HFFc6 (cell line): ENCODE results near the gene CDH13. TPM values are rescaled to one million over a fixed set of nuclear protein-coding genes. Genes with fewer than 3 reads are reported as not detected.

Source experiments
- DNase-seq: peaks from one replicate; pipeline ENCODE4 v3.0.0-alpha.2; 2018
- H3K27ac Mint-ChIP-seq: 2 replicates; pipeline ENCODE4 v1.8.0; 2020; ENCODE audit warnings: mild to moderate bottlenecking, mixed read lengths
- H3K27me3 Mint-ChIP-seq: 2 replicates; pipeline ENCODE4 v1.8.0; 2021; ENCODE audit warnings: mild to moderate bottlenecking, moderate library complexity, mixed read lengths; ENCODE audit not compliant: insufficient read depth
- H3K36me3 Mint-ChIP-seq: 2 replicates; pipeline ENCODE4 v1.8.0; 2021; ENCODE audit warnings: low read depth, mixed read lengths
- H3K4me1 Mint-ChIP-seq: 2 replicates; pipeline ENCODE4 v1.8.0; 2020; ENCODE audit warnings: low read depth, mixed read lengths
- H3K4me3 Mint-ChIP-seq: 2 replicates; pipeline ENCODE4 v1.8.0; 2020; ENCODE audit warnings: mild to moderate bottlenecking, moderate library complexity, mixed read lengths
- H3K9me3 Mint-ChIP-seq: 2 replicates; pipeline ENCODE4 v1.8.0; 2020; ENCODE audit warnings: mild to moderate bottlenecking, mixed read lengths
- CTCF ChIP-seq: fragments of 200-600 bp; sonication (generic); IDR thresholded peaks from 2 replicates; pipeline ENCODE4 v1.5.0; 2021; ENCODE audit warnings: antibody characterized with exemption, mild to moderate bottlenecking
- total RNA-seq, 6 experiments: library from RNA; stranded (reverse); fragmentation: NEBNext Ultra II Directional; extraction: Animal tissue kit (Norgen Biotek cat#: 25700); gene quantifications; 2 replicates in 1 of 6; 3 replicates in 5 of 6; pipeline ENCODE4 v1.2.3, GENCODE V29; 2021

CDH13 gene
- total RNA-seq, 6 experiments from 2014 or later = 3.6 to 14.7 (median 4.7) TPM

- Mint-ChIP-seq H3K4me3 (no peak overlapping the region), H3K9me3 (no peaks in the 10 kb centered on the region), H3K27me3 (no peaks in the 10 kb centered on the region; the same call in 1 of the 2 replicates), H3K36me3 (no peaks in the 10 kb centered on the region), H3K27ac (no peak overlapping the region), H3K4me1 (no peaks in the 10 kb centered on the region)
- DNase-seq = no peak
- TF ChIP-seq CTCF = no peak
These were observed 156.0 kb downstream of the CDH13 start for GRCh38 chr16:82782715-82783251.

GRCh38 chr16:82783933-82784572, 157.3 kb downstream of the CDH13 start:
- no peaks in the 10 kb centered on the region; the same call in 1 of the 2 replicates for H3K27me3 Mint-ChIP-seq
- no peak overlapping the region for H3K4me3 Mint-ChIP-seq
- no peak for TF ChIP-seq CTCF
- no peak overlapping the region for H3K27ac Mint-ChIP-seq
- DNase-seq = no peak
- no peaks in the 10 kb centered on the region for H3K4me1 Mint-ChIP-seq
- no peaks in the 10 kb centered on the region for H3K9me3 Mint-ChIP-seq
- H3K36me3 Mint-ChIP-seq = no peaks in the 10 kb centered on the region

GRCh38 chr16:82784573-82784968, 157.8 kb downstream of the CDH13 start:
- Mint-ChIP-seq H3K4me3 (no peak overlapping the region), H3K27me3 (no peaks in the 10 kb centered on the region)
- no peak for DNase-seq

GRCh38 chr16:82788225-82788624, 161.5 kb downstream of the CDH13 start:
- H3K4me3 Mint-ChIP-seq = no peak overlapping the region
- no peaks in the 10 kb centered on the region for H3K4me1 Mint-ChIP-seq
- H3K9me3 Mint-ChIP-seq = peaks cover 4% of the 10 kb centered on the region; the same call in 1 of the 2 replicates
- no peak overlapping the region for H3K27ac Mint-ChIP-seq
- peaks cover 4% of the 10 kb centered on the region; the same call in 1 of the 2 replicates for H3K36me3 Mint-ChIP-seq
- no peak for TF ChIP-seq CTCF
- H3K27me3 Mint-ChIP-seq = peaks cover 2% of the 10 kb centered on the region; the same call in 1 of the 2 replicates
- no peak for DNase-seq

More at GRCh38 chr16:82784573-82784968, 157.8 kb downstream of the CDH13 start:
- Mint-ChIP-seq H3K9me3 (no peaks in the 10 kb centered on the region), H3K4me1 (no peaks in the 10 kb centered on the region), H3K27ac (no peak overlapping the region), H3K36me3 (no peaks in the 10 kb centered on the region)
- no peak for TF ChIP-seq CTCF

GRCh38 chr16:82788919-82789318, 162.2 kb downstream of the CDH13 start:
- Mint-ChIP-seq H3K4me1 (no peaks in the 10 kb centered on the region), H3K36me3 (peaks cover 4% of the 10 kb centered on the region; the same call in 1 of the 2 replicates), H3K4me3 (no peak overlapping the region), H3K9me3 (peaks cover 4% of the 10 kb centered on the region; the same call in 1 of the 2 replicates), H3K27ac (no peak overlapping the region), H3K27me3 (peaks cover 2% of the 10 kb centered on the region; the same call in 1 of the 2 replicates)
- DNase-seq = no peak
- no peak for TF ChIP-seq CTCF
